ENCODE results near the gene ADAM29.

DNA sequence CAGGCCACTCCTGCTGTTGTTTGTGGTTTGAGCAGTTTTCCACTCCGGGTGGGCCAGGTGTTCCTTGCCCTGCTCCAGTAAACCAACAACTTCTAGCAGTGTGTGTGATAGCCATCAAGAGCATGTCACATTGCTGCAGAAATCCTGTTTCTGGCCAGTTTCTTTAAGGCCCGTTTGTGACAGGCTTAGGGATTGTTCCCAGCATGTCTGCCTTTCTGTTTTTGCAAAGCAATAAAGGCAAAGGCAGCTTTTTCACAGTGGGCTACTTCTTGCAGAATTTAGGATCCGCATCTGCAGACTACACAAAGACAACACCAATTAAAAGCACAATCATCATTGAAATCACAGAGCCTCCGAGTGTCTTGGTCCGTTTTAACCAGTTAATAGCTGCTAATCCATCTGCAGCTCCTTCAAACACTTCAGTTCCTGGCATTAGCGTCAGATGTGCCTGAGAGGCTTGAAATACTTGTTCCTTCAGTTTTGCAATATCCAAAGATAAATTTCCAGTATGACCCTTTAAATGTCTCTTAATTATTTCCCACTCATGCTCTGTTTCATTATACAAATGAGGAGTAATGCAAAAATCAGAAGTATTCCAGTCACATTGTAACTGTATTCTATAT, 65.1 kb downstream of the ADAM29 start:
- TF ChIP-seq EZH2 (IDR thresholded peaks at IDR 0.05), result no peak
- TF ChIP-seq, protein P1, sequence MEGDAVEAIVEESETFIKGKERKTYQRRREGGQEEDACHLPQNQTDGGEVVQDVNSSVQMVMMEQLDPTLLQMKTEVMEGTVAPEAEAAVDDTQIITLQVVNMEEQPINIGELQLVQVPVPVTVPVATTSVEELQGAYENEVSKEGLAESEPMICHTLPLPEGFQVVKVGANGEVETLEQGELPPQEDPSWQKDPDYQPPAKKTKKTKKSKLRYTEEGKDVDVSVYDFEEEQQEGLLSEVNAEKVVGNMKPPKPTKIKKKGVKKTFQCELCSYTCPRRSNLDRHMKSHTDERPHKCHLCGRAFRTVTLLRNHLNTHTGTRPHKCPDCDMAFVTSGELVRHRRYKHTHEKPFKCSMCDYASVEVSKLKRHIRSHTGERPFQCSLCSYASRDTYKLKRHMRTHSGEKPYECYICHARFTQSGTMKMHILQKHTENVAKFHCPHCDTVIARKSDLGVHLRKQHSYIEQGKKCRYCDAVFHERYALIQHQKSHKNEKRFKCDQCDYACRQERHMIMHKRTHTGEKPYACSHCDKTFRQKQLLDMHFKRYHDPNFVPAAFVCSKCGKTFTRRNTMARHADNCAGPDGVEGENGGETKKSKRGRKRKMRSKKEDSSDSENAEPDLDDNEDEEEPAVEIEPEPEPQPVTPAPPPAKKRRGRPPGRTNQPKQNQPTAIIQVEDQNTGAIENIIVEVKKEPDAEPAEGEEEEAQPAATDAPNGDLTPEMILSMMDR (IDR thresholded peaks at IDR 0.05), result no peak

All from neural progenitor cell (in vitro differentiated cells).